Keratinocyte (primary cell): ENCODE results near the gene MTA3. TPM values are rescaled to one million over a fixed set of nuclear protein-coding genes. Genes with fewer than 3 reads are reported as not detected.

Experiments used
- DNase-seq: peaks from one replicate; pipeline ENCODE4 v3.0.0-alpha.2; 2011; ENCODE audit warnings: low read depth, missing footprints, low spot score
- FAIRE-seq: peaks from 2 replicates; lab custom pipeline; 2011; peaks lifted over from hg19 to GRCh38; lab: Jason Lieb, UNC
- H2AFZ ChIP-seq: 2 replicates; pipeline ENCODE4 v1.6.0; 2012; ENCODE audit warnings: low read length, control low read depth, inconsistent platforms; ENCODE audit not compliant: control insufficient read depth
- H3K27ac ChIP-seq: 2 replicates; pipeline ENCODE4 v1.5.1; 2011; ENCODE audit warnings: low read length; ENCODE audit not compliant: control insufficient read depth, insufficient read depth
- H3K27me3 ChIP-seq: 3 replicates; pipeline ENCODE4 v1.6.0; 2011; ENCODE audit warnings: low read length; ENCODE audit not compliant: control insufficient read depth, insufficient read depth; ENCODE audit errors: extremely low read depth
- H3K36me3 ChIP-seq, 2 experiments: 2 replicates in 1 of 2; 3 replicates in 1 of 2; pipeline ENCODE4 v1.5.1; 2011; ENCODE audit warnings: low read length in 2 of 2, mild to moderate bottlenecking in 1 of 2; ENCODE audit not compliant: control insufficient read depth in 2 of 2, insufficient read depth in 2 of 2; ENCODE audit errors: extremely low read depth in 1 of 2
- H3K4me1 ChIP-seq: 3 replicates; pipeline ENCODE4 v1.5.1; 2011; ENCODE audit warnings: low read length; ENCODE audit not compliant: control insufficient read depth, insufficient read depth; ENCODE audit errors: extremely low read depth
- H3K4me2 ChIP-seq: 3 replicates; pipeline ENCODE4 v1.6.0; 2011; ENCODE audit warnings: low read depth, low read length; ENCODE audit not compliant: control insufficient read depth, insufficient read depth; ENCODE audit errors: extremely low read depth
- H3K4me3 ChIP-seq, 3 experiments: fragments of 200-600 bp in 1 of 3; sonication (generic) in 1 of 3; 2 replicates in 2 of 3; 3 replicates in 1 of 3; pipeline ENCODE4 v1.5.1; 2011 to 2016; ENCODE audit warnings: low read length in 3 of 3, mild to moderate bottlenecking in 3 of 3, control low read depth in 2 of 3, inconsistent platforms in 1 of 3, low read depth in 1 of 3, mixed read lengths in 1 of 3, mixed run types in 1 of 3, moderate library complexity in 1 of 3; ENCODE audit not compliant: control insufficient read depth in 2 of 3, insufficient read depth in 2 of 3; ENCODE audit errors: extremely low read depth in 1 of 3
- H3K79me2 ChIP-seq: 2 replicates; pipeline ENCODE4 v1.6.0; 2012; ENCODE audit warnings: low read length; ENCODE audit not compliant: control insufficient read depth, insufficient read depth
- H3K9ac ChIP-seq: 3 replicates; pipeline ENCODE4 v1.6.0; 2011; ENCODE audit warnings: low read length; ENCODE audit not compliant: control insufficient read depth, insufficient read depth; ENCODE audit errors: extremely low read depth
- H3K9me1 ChIP-seq: 3 replicates; pipeline ENCODE4 v1.6.0; 2011; ENCODE audit warnings: low read length; ENCODE audit not compliant: control insufficient read depth, insufficient read depth; ENCODE audit errors: extremely low read depth
- H3K9me3 ChIP-seq: 2 replicates; pipeline ENCODE4 v1.5.1; 2012; ENCODE audit warnings: low read depth, low read length; ENCODE audit not compliant: control insufficient read depth
- H4K20me1 ChIP-seq: 3 replicates; pipeline ENCODE4 v1.6.0; 2011; ENCODE audit warnings: low read length; ENCODE audit not compliant: control insufficient read depth, insufficient read depth; ENCODE audit errors: extremely low read depth
- EZH2 ChIP-seq: IDR thresholded peaks from one replicate; pipeline ENCODE4 v1.6.1; 2012; ENCODE audit warnings: inconsistent platforms, mild to moderate bottlenecking, low read length, moderate library complexity
- dilution Hi-C: fragments of 300-500 bp; cut with MboI; formaldehyde crosslinking; loops from one replicate; pipeline ENCODE4 v1.7.0; 2020; ENCODE audit warnings: low sequenced_read_pairs; ENCODE audit not compliant: extremely low pct_ligation_motif_present
- polyA plus RNA-seq, 5 experiments: library from polyadenylated mRNA; depleted of rRNA in 3 of 5; stranded (reverse) in 3 of 5; stranded (forward) in 1 of 5; unstranded in 1 of 5; fragments of >200 nt; gene quantifications; 1 replicate in 1 of 5; 2 replicates in 3 of 5; 3 replicates in 1 of 5; pipeline versions ENCODE4 v1.2.1 to v1.2.3, GENCODE V29; 2011 to 2012; ENCODE audit warnings: missing spikeins in 2 of 5, low read depth in 1 of 5, low replicate concordance in 1 of 5
- TF ChIP-seq, protein P1 (sequence below), 3 experiments: IDR thresholded peaks in 1 of 3; conservative IDR thresholded peaks in 1 of 3; optimal IDR thresholded peaks in 1 of 3; 2 replicates in 2 of 3; 3 replicates in 1 of 3; pipeline versions ENCODE3 to v1.5.1; 2011; ENCODE audit warnings: low read length in 3 of 3, mild to moderate bottlenecking in 3 of 3, moderate library complexity in 2 of 3, control low read depth in 1 of 3, inconsistent platforms in 1 of 3; ENCODE audit not compliant: insufficient read depth in 2 of 3; ENCODE audit errors: extremely low read depth in 1 of 3

Gene MTA3
- polyA plus RNA-seq, 1 donor (not counting 4 experiments of a cell fraction or from before 2014, with no cell fraction given) = 34.3 TPM

GRCh38 chr2:42575458-42576064, 7.1 kb downstream of the MTA3 start:
- Histone ChIP-seq H3K4me1 (no peaks in the 10 kb centered on the region), H3K9me1 (no peaks in the 10 kb centered on the region), H3K36me3 (peaks cover 4 to 9% of the 10 kb centered on the region in 2 experiments), H3K4me3 (no peak overlapping the region), H2AFZ (no peak overlapping the region), H3K79me2 (peaks cover 11% of the 10 kb centered on the region), H3K27ac (no peak overlapping the region), H3K9ac (no peak overlapping the region), H4K20me1 (no peaks in the 10 kb centered on the region), H3K9me3 (no peaks in the 10 kb centered on the region), H3K27me3 (no peaks in the 10 kb centered on the region), H3K4me2 (no peak overlapping the region)
- TF ChIP-seq EZH2 = no peak
- TF ChIP-seq, protein P1, sequence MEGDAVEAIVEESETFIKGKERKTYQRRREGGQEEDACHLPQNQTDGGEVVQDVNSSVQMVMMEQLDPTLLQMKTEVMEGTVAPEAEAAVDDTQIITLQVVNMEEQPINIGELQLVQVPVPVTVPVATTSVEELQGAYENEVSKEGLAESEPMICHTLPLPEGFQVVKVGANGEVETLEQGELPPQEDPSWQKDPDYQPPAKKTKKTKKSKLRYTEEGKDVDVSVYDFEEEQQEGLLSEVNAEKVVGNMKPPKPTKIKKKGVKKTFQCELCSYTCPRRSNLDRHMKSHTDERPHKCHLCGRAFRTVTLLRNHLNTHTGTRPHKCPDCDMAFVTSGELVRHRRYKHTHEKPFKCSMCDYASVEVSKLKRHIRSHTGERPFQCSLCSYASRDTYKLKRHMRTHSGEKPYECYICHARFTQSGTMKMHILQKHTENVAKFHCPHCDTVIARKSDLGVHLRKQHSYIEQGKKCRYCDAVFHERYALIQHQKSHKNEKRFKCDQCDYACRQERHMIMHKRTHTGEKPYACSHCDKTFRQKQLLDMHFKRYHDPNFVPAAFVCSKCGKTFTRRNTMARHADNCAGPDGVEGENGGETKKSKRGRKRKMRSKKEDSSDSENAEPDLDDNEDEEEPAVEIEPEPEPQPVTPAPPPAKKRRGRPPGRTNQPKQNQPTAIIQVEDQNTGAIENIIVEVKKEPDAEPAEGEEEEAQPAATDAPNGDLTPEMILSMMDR (optimal IDR thresholded peaks at IDR 0.05 in 1 of 3, IDR thresholded peaks at IDR 0.05 in 1 of 3, conservative IDR thresholded peaks at IDR 0.05 in 1 of 3; ENCODE audit: extremely low read depth in 1 of 3, insufficient read depth in 2 of 3, low read length in 3 of 3) = no peak
- no peak for FAIRE-seq
- no peak for DNase-seq
- dilution Hi-C loops = no loop called here

DNA sequence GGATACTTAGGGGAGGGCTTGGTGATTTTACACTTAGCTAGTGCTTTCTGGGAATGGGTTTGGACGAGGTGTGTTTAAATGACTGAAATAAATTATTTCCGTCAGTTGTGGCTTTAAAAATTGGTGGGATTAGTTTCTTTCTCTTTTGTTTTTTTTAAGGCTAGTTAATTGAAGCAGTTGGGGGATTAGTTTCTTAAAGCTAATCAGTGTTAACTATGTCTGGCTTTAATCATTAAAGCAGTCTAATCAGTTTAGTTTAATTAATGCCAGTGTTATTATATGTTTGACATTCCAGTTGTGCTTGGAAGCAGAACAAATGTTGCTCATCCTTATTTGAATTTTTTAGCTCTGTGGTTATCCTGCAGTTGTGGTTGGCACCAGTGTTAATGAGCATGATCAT, 10.2 kb downstream of the MTA3 start:
- dilution Hi-C loops = no loop called here
- no peaks in the 10 kb centered on the region for H3K9me1 ChIP-seq
- peaks cover 2 to 9% of the 10 kb centered on the region in 2 experiments for H3K36me3 ChIP-seq
- TF ChIP-seq, protein P1 (optimal IDR thresholded peaks at IDR 0.05 in 1 of 3, IDR thresholded peaks at IDR 0.05 in 1 of 3, conservative IDR thresholded peaks at IDR 0.05 in 1 of 3; ENCODE audit: extremely low read depth in 1 of 3, insufficient read depth in 2 of 3, low read length in 3 of 3) = no peak
- no peak for TF ChIP-seq EZH2
- H4K20me1 ChIP-seq = no peaks in the 10 kb centered on the region
- no peak overlapping the region for H2AFZ ChIP-seq
- no peak overlapping the region for H3K4me2 ChIP-seq
- H3K9me3 ChIP-seq = no peaks in the 10 kb centered on the region
- H3K4me1 ChIP-seq = no peaks in the 10 kb centered on the region
- FAIRE-seq = no peak
- H3K4me3 ChIP-seq = no peak overlapping the region
- H3K79me2 ChIP-seq = peaks cover 7% of the 10 kb centered on the region
- no peak for DNase-seq
- no peaks in the 10 kb centered on the region for H3K27me3 ChIP-seq
- no peak overlapping the region for H3K9ac ChIP-seq
- H3K27ac ChIP-seq = no peak overlapping the region
